Suppressor macrophage treated with lipopolysaccharide for 1 hour (primary cell): Measurements from ENCODE around the gene SPECC1L.
"Not testable (repeated sequence)": the region's sequence is repeated elsewhere in the genome, so short reads cannot be mapped to it uniquely, and the experiment has no call there.

ENCODE experiments used
- DNase-seq, 3 donors: peaks; one replicate each; pipeline ENCODE4 v3.0.0-alpha.2; 2020 to 2022

The SPECC1L gene

GRCh38 chr22:24270556-24271385, at the start of gene SPECC1L:
TSS of gene SPECC1L (plus strand) at chr22:24270831. CDS start at chr22:24302232, 31,401 bp downstream.
- DNase-seq = peak; percentile 96 to 99 (median 98)

- DNase-seq = no peak
These were observed 46.2 kb upstream of the SPECC1L start for GRCh38 chr22:24224468-24224867.

GRCh38 chr22:24225044-24225601, 45.5 kb upstream of the SPECC1L start:
- no peak for DNase-seq

GRCh38 chr22:24225951-24226350, 44.7 kb upstream of the SPECC1L start:
- no peak for DNase-seq

- DNase-seq = peak; percentile 60 to 83 (median 68)
These were observed 39.5 kb upstream of the SPECC1L start for GRCh38 chr22:24230911-24231656.

- DNase-seq = no peak
These were observed 38.9 kb upstream of the SPECC1L start for GRCh38 chr22:24231706-24232105.

- no peak for DNase-seq
These were observed 38.5 kb upstream of the SPECC1L start for GRCh38 chr22:24232124-24232523.

- DNase-seq = no peak
These were observed 37.9 kb upstream of the SPECC1L start for GRCh38 chr22:24232725-24233124.

GRCh38 chr22:24233235-24233634, 37.4 kb upstream of the SPECC1L start:
- DNase-seq = no peak

- DNase-seq = no peak
These were observed 36.8 kb upstream of the SPECC1L start for GRCh38 chr22:24233816-24234215.

- no peak for DNase-seq
These were observed 35.3 kb upstream of the SPECC1L start for GRCh38 chr22:24235315-24235714.

- no peak for DNase-seq
These were observed 34.0 kb upstream of the SPECC1L start for GRCh38 chr22:24236656-24237055.

GRCh38 chr22:24238101-24238694, 32.4 kb upstream of the SPECC1L start:
- DNase-seq = not testable (repeated sequence)

GRCh38 chr22:24240381-24240780, 30.2 kb upstream of the SPECC1L start:
- no peak for DNase-seq

GRCh38 chr22:24240985-24241692, 29.5 kb upstream of the SPECC1L start:
- DNase-seq = peak in 2 of 3 donors; percentile 31 to 34

- DNase-seq = peak; percentile 15 to 47 (median 22)
These were observed 27.2 kb upstream of the SPECC1L start for GRCh38 chr22:24243417-24243816.

- DNase-seq = peak in 2 of 3 donors; percentile 19 to 25
These were observed 26.4 kb upstream of the SPECC1L start for GRCh38 chr22:24244144-24244787.

GRCh38 chr22:24245030-24245431, 25.6 kb upstream of the SPECC1L start, which contains the start of gene GGT5:
TSS of gene GGT5 (minus strand) at chr22:24245082. CDS start at chr22:24244725, 357 bp downstream.
- DNase-seq = peak in 2 of 3 donors; percentile 16 to 30

- DNase-seq = not testable (repeated sequence)
These were observed 24.8 kb upstream of the SPECC1L start for GRCh38 chr22:24245584-24246561.

- no peak for DNase-seq
These were observed 23.6 kb upstream of the SPECC1L start for GRCh38 chr22:24247011-24247507.
